ENCODE results near the gene CBLB. TPM values are rescaled to one million over a fixed set of nuclear protein-coding genes. Genes with fewer than 3 reads are reported as not detected.

CBLB gene
- total RNA-seq, 6 experiments from 2014 or later, result 9.4 to 21.4 (median 18.2) TPM

- no peak overlapping the region for H3K4me3 ChIP-seq
- no peaks in the 10 kb centered on the region for H3K27me3 ChIP-seq
- H3K9me3 ChIP-seq, result no peaks in the 10 kb centered on the region
- H3K4me1 ChIP-seq, result peaks cover 0 to 5% (median 0%) of the 10 kb centered on the region in 4 donors
- TF ChIP-seq POLR2A (IDR thresholded peaks at IDR 0.05), result no peak
- H3K27ac ChIP-seq, result no peak overlapping the region
- ATAC-seq, result no peak
- intact Hi-C loops (cut with DNase I), result no loop called here
- H3K36me3 ChIP-seq, result peaks cover 0 to 5% (median 0%) of the 10 kb centered on the region in 4 donors
- 80% methylated on average over 1 of the region's 3 CpGs for WGBS (ENCODE audit: insufficient coverage, low coverage, low lambda C conversion rate, missing lambda C conversion rate)
- DNase-seq, result no peak
Observed at GRCh38 chr3:105653868-105654267, 214.9 kb downstream of the CBLB start.

DNA sequence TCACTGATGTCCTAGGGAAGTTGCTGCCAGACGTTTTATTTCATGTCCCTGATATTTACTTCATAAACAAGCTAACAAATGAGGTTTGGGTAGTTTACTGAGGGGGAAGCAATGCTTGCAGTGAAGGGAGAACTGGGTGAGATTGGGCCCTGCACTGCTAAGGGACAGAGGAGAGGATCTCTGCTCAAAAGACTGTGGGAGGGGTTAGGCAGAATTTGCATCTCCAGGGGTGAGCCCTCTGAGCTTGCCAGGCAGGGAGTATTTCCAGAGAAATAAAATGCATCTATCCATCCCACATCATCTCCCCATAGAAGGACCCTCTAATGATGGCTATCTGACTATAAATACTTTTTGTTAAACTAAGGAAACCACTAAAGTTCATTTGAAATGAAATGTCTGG lies 215.6 kb downstream of the CBLB start:
- intact Hi-C loops (cut with DNase I), result no loop called here
- Histone ChIP-seq H3K27me3 (no peaks in the 10 kb centered on the region), H3K4me1 (peaks cover 0 to 5% (median 0%) of the 10 kb centered on the region in 4 donors), H3K4me3 (no peak overlapping the region), H3K27ac (no peak overlapping the region), H3K36me3 (no peaks in the 10 kb centered on the region), H3K9me3 (no peaks in the 10 kb centered on the region)
- ATAC-seq (no peak), DNase-seq (no peak)
- 33% methylated on average over 1 of the region's 1 CpG for WGBS (ENCODE audit: insufficient coverage, low coverage, low lambda C conversion rate, missing lambda C conversion rate)
- TF ChIP-seq, protein P1, sequence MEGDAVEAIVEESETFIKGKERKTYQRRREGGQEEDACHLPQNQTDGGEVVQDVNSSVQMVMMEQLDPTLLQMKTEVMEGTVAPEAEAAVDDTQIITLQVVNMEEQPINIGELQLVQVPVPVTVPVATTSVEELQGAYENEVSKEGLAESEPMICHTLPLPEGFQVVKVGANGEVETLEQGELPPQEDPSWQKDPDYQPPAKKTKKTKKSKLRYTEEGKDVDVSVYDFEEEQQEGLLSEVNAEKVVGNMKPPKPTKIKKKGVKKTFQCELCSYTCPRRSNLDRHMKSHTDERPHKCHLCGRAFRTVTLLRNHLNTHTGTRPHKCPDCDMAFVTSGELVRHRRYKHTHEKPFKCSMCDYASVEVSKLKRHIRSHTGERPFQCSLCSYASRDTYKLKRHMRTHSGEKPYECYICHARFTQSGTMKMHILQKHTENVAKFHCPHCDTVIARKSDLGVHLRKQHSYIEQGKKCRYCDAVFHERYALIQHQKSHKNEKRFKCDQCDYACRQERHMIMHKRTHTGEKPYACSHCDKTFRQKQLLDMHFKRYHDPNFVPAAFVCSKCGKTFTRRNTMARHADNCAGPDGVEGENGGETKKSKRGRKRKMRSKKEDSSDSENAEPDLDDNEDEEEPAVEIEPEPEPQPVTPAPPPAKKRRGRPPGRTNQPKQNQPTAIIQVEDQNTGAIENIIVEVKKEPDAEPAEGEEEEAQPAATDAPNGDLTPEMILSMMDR (IDR thresholded peaks at IDR 0.05), result no peak
- TF ChIP-seq POLR2A (IDR thresholded peaks at IDR 0.05), result no peak

DNA sequence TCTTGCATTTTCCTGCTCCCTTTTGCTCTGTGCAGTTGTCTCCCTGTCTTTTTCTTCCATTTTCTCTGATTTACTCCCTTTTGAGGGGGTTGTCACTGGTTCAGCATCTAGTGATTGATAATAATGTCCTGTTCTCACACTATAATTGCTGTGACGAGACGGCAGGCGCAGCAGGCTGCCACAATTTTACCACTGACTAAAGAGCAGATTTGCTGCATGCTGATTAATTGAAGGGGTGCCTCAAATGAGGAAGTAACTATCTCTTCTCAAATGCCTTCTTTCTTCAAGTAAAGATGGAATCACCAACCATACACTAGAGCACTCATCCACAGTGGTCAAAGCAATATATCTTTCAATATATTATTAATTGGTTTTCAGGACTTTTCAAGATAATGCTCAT lies 219.3 kb downstream of the CBLB start:
- H3K36me3 ChIP-seq, result no peaks in the 10 kb centered on the region
- H3K27ac ChIP-seq, result no peak overlapping the region
- no peak for ATAC-seq
- no peak for DNase-seq
- intact Hi-C loops (cut with DNase I), result no loop called here
- no peaks in the 10 kb centered on the region for H3K27me3 ChIP-seq
- WGBS (ENCODE audit: insufficient coverage, low coverage, low lambda C conversion rate, missing lambda C conversion rate), result 78% methylated on average over 3 of the region's 3 CpGs
- H3K4me3 ChIP-seq, result no peak overlapping the region
- TF ChIP-seq POLR2A (IDR thresholded peaks at IDR 0.05), result no peak
- TF ChIP-seq, protein P1 (IDR thresholded peaks at IDR 0.05), result no peak
- H3K4me1 ChIP-seq, result no peaks in the 10 kb centered on the region
- H3K9me3 ChIP-seq, result no peaks in the 10 kb centered on the region

DNA sequence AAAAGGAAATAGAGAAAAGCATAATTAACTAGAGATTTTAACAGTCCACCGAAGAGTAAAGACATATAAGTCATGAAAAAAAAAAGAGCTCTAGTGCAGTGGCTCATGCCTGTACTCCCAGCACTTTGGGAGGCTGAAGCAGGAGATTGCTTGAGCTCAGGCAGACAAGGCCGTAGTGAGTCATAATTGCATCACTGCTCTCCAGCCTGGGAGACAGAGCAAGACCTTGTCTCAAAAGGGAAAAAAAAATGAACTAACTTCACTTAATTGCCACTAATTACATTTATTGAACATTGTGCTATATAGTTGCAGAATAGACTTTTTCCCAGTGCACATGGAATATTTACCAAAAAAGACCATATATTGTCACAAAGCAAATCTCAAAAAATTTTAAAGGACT lies 221.8 kb downstream of the CBLB start:
- ATAC-seq (peak in 1 of 4 donors; percentile 74), DNase-seq (no peak)
- no peaks in the 10 kb centered on the region for H3K36me3 ChIP-seq
- H3K4me1 ChIP-seq, result no peaks in the 10 kb centered on the region
- H3K9me3 ChIP-seq, result no peaks in the 10 kb centered on the region
- WGBS (ENCODE audit: insufficient coverage, low coverage, low lambda C conversion rate, missing lambda C conversion rate), result 72% methylated on average over 2 of the region's 2 CpGs
- no peaks in the 10 kb centered on the region for H3K27me3 ChIP-seq
- intact Hi-C loops (cut with DNase I), result no loop called here
- H3K4me3 ChIP-seq, result no peak overlapping the region
- H3K27ac ChIP-seq, result no peak overlapping the region
- TF ChIP-seq, protein P1 (IDR thresholded peaks at IDR 0.05), result no peak
- TF ChIP-seq POLR2A (IDR thresholded peaks at IDR 0.05), result no peak

DNA sequence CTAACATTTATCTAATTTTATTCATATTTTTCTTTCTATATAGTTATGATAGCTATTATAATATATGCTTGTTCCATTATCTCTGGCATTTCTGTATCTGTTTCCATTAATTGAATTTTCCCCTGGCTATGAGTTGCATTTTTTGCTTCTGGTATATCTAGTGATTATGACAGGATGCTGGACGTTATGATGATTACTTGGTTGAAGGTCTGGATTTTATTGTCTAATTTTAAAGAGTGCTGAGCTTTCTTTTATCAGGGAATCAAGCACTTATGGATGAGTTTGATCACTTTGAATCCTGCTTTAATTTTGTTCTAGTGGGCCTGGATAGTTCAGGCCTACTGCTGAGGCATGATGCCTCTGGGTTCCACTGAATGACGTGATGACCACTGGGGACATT lies 229.7 kb downstream of the CBLB start:
- Histone ChIP-seq H3K9me3 (no peaks in the 10 kb centered on the region), H3K27ac (no peak overlapping the region), H3K4me3 (no peak overlapping the region), H3K27me3 (no peaks in the 10 kb centered on the region), H3K36me3 (no peaks in the 10 kb centered on the region), H3K4me1 (no peaks in the 10 kb centered on the region)
- intact Hi-C loops (cut with DNase I), result no loop called here
- no peak for ATAC-seq
- TF ChIP-seq, protein P1 (IDR thresholded peaks at IDR 0.05), result no peak
- WGBS (ENCODE audit: insufficient coverage, low coverage, low lambda C conversion rate, missing lambda C conversion rate), result 60% methylated on average over 1 of the region's 2 CpGs
- DNase-seq, result no peak

All from right lobe of liver (tissue), 6 donors.